HG02840 (cell line): ENCODE measurements around the gene SLC22A12.

ENCODE experiments used
- ATAC-seq: cut with Tn5 transposase; IDR thresholded peaks from one replicate; pipeline ENCODE4 v1.9.1; 2021; ENCODE audit warnings: mild to moderate bottlenecking, moderate library complexity, moderate number of reproducible peaks; ENCODE audit not compliant: unreplicated experiment, low FRiP score

SLC22A12 gene

GRCh38 chr11:64642871-64643255, 51.8 kb downstream of the SLC22A12 start:
- no peak for ATAC-seq

DNA sequence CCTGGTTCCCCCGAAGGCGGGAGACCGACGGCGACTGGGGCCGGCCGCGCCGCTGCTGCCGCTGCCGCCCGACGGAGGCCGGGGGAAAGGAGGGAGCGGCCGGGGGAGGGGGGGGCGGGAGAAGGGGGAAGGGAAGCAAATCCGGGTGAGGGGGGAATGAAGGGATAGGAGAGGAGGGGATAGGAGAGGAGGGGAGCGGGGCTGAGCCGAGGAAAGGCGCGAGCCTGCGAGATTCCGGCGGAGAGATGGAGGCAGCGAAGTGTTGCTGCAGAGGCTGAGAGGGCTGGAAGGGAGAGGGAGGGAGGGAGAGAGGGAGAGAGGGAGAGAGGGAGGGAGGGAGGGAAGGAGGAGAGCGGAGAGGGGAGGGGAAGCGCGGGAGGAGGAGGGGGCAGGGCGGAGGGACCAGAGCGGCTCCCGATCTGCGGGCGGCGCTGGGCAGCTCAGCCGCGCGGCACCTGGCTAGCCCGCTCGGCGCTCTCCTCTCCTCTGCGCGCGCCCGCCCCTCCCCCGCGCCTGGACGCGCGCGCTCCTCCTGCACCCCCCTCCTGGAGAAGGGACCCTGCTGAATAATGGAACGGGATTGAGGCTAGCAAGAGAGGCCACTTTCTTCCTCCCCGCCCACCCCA, 52.3 kb downstream of the SLC22A12 start:
- no peak for ATAC-seq

DNA sequence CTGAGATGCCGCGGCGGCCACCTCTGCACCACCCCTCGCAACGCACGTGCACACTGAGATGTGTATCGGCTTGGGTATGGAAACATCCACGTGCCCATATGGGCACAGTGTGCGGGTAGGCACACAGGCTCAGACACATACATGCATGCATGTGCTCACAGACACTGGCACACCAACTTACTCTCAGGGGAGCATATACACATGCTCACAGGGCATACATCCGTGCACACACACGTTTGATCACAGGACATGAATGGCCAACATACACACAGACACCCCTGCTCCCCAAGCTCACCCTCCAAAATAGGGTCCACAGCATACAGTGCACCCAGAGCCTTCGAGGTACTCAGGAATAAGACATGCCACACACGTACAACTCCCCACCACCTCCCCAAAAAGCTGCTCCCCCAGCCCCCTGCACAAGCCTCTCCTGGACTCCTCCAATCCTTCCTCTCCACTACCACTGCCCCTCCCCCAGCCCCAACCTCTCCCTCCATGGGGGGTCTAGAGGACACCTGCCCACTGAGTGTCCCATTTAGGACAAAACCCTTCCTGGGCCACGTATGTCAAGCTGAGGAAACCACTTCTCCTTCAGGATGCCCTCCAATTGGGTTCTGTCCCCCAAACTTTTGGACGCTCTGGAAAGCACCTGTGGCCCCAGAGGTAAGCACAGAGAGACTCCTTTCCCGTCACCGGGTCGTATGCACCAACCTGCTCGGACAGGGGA, 53.1 kb downstream of the SLC22A12 start:
- ATAC-seq, result no peak

- ATAC-seq, result no peak
Measured at GRCh38 chr11:64644647-64645275, 53.7 kb downstream of the SLC22A12 start.

- no peak for ATAC-seq
Measured at GRCh38 chr11:64647019-64647779, 56.2 kb downstream of the SLC22A12 start.

- no peak for ATAC-seq
Measured at GRCh38 chr11:64648551-64648950, 57.5 kb downstream of the SLC22A12 start.

GRCh38 chr11:64649291-64649697, 58.3 kb downstream of the SLC22A12 start:
- ATAC-seq, result no peak

DNA sequence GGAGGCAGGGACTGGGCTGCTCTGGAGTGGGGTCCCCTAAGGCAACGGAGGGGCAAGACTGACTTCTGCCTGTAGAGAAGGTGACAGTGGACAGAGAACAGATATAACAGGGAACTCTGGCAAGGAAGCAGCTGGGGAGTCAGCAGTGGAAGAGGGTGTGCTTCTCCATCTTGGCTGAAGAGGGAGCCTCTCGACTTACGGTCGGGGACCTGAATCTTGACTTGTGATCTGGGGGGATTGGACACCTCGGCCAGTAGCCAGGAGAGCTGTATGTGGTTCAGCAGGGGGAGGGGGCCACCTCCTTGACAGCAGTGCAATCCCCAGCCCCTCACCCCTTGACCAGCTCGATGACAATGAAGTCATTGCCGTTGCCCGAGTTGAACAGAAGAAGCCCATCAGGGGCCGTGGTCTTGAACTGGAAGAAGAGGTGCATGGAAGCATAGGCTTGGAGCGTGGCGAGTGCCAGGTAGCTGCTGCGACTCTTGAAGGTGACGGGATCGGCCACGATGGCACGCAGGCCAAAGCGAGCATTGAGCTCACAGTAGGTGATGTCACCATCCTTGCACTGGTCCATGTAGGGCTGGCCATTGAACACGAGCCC, 60.0 kb downstream of the SLC22A12 start:
- no peak for ATAC-seq
